NCI-H510A (cell line): ENCODE data around the gene FMNL1.

Experiments
- DNase-seq: peaks from one replicate; lab custom pipeline; 2025; lab: John Stamatoyannopoulos, UW

FMNL1 gene

GRCh38 chr17:45222289-45222995 lies 757 bp downstream of the FMNL1 start:
- no peak for DNase-seq

DNA sequence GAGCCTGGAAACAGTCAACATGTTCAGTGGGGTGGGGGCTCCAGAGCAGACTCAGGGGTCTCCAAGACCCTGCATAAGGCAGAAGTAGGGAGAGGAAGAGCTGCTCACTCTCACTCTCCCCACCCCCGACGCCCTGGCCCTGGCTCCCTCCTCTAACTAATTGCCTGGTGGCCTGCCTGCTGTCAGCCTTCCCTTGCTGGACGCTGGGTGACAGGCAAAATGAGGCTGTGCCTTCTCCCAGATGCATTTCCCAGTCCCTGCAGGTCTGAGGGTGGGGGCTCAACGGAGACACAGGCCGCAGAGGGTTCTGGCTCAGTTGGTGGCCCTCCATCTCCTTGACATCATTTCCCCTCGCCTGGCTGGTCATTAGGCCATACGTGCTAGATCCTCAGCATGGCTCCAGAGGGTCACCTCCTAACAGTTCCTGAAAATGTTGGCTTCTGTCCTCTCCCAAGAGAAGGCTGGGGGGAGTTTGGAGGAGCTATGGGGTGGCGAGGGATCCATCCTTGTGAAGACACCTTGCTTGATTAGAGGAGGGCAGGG lies 1.4 kb downstream of the FMNL1 start:
- no peak for DNase-seq

GRCh38 chr17:45223539-45224528 lies 2.1 kb downstream of the FMNL1 start:
- no peak for DNase-seq

GRCh38 chr17:45224671-45225050 lies 3.0 kb downstream of the FMNL1 start:
- DNase-seq = no peak

DNA sequence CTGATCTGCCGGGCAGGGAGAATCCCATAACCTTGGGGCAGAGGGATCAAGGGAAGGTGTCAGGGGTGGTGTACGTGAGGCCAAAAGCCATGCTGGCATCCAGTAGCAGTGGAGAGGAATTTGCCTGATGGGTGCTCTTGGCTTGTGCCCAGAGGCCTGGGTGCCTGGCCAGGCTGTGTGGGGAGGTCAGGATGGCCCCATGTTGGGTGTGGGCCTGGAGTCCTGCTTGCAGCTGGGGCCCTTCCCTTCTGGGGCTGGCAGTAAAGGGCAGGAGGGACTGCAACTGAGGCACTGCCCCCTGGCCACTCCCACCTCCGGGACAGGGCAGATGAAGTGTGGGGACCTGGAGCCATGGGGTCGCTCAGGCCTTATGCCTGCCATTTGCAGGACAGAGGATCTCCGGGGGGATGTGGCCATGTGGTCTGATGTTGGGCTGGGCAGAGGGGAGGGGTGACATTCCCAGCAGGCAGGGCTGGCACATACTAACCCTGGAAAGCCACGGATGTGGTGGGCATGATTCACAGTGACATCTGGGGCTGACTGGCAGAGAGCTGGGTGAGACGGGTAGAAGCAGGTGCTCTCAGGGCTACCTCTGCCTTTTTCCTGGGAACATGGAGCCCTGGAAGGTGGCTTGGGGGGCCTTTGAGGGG lies 3.5 kb downstream of the FMNL1 start:
- no peak for DNase-seq

DNA sequence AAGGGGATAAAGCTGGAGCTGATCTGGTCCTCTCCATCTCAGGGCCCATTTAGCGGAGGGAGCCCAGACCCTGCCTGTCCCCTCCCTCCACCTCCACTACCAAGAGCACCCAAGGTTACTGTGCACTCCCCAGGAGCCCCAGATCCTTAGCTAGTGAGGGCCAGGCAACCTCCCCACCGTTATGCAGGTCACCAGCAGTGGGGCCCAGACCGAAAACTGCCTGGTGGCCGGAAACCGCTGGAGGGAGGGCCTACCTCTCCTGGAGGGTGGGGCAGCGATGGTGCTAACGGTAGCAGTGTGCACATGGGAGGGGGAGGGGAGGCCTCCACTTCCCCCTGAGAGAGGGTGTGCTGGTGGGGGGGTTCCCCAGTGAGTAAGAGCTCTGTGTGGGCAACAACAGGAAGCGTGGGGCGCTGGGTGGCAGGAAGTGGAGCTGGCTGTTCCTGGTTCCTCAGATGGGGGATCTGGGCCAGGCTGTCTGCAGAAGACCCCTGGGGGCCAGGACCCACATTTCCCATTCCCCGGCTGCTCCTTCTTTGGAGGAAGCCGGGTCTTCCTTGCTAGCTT lies 4.4 kb downstream of the FMNL1 start:
- no peak for DNase-seq

DNA sequence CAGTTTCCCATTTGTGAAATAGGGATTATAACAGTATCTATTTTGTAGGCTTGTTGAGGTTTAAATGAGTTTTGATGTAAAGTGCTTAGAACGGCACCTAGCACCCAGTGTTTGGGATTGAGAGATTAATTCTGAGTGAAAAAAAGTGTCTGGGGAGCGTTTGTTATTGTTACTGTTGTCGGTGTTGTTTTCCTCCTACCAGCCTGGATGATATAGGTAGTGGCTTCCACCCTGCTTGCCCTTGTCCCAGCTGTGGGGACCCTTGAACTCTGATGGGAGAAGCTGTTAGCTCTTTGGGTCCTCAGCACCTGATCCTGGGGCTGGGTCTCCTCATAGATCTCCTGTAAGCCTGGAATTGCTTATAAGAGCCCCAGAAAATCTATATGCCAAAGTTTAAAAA lies 4.9 kb downstream of the FMNL1 start:
- no peak for DNase-seq

GRCh38 chr17:45227101-45227925 lies 5.6 kb downstream of the FMNL1 start:
- no peak for DNase-seq

DNA sequence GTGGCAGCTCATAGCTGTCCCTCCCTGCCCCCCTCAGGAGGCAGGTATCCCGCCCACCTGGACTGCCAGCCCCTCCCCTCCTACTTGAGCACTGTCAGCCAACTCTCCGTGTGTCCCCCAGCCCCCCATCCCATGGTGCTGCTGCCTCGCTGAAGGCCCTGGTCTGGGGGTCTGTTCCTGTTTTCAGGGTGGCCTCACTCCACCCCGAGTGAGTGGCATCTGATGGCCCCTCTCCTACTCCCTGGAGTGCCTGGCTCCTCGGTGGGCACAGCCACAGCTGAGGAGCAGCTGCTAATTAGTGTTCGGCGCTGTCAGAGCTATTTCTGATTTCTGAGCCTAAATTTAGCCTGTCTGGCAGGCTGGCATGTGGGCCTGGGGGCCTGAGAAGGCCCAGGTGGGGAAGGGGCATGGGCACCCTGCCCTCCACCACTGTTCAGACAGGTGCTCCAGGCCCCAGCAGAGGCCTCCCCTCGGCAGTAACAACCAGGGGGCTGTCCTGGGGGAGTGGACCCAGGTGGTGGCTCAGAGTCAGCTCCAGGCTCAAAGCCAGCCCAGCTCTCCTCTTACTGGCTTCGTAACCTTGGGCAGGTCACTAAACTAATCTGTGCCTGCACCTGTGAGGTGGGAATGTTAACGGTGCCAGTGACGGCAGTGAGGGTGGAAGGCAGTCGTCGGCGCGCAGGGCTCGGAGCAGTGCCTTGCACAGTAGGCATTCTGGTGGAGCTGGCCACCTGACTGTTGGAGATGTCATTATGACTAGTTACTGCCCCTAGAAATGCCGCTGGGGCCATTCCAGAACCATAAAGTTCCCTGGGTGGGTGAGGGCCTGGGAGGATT lies 6.5 kb downstream of the FMNL1 start:
- no peak for DNase-seq

DNA sequence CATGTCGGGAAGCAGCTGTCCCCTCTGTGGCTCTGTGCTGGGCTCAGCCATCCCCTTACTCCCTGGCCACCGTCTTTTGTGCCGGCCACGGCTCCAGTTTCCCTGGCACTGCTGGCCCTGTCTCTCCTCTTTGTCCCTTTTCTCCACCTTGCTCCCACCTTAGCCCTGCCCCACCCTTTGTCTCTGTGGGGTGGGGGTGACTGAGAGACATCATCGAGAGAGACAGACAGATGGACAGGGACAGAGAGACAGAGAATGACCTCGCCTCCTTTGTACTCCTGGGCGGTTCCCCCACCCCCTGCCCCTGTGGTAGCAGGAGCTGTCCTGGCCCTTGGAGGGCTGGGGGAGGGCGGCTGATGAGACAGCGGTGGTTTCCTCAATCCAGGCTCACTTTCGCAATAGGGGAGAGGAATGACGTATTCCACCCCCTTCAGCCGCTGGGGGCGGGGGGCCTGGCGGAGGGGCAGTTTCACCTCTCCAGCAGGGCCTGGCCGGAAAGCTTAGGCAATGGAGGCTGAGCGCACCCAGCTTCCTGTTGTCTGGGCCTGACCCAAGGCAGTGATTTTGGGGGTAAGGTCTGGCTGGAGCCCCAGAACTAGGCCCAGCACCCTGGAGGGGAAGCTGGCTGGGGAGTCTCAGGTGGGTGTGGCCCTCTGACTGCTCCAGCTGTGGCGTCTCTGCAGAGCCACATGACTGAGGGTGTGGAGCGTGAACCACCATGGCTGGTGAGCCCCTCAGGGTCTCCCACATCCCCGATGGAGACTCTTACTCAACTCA lies 7.3 kb downstream of the FMNL1 start:
- no peak for DNase-seq

- no peak for DNase-seq
These were observed 8.2 kb downstream of the FMNL1 start for GRCh38 chr17:45229681-45230409.

- DNase-seq = no peak
These were observed 8.7 kb downstream of the FMNL1 start for GRCh38 chr17:45230410-45230786.

DNA sequence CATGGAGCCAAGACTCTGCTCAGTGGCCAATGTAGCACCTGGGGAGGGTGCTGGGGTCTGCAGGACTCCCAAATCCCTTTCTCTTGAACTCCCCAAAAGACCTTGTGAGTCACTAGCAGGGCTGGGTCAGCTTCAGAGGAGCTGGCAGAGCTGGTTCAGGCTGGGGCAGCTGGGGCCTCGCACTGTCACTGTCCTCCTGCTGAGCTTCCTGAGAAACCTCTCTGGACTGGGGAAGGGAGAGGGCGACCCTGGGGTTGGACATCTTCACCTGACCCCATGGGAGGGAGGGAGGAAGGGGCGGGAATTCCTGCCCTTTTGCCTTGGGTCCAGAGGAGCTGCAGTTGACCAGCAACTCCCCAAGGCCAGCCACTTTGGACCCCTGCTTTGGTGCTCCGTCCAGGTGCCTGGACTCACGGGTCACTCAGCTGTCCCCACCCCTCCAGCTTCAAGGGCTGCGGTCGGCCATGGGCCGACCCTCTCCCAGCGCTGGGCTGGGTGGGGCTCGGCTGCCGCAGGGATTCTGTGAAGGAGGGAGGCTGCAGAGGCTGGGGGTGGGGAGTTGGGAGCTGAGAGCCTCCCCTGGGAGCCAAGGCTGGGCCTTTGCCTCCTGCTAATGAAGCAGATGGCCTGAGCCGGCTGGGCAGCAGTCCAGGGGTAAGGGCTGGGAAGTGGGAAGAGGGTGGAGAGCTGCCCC lies 9.2 kb downstream of the FMNL1 start:
- DNase-seq = no peak

GRCh38 chr17:45231481-45232116 lies 9.9 kb downstream of the FMNL1 start:
- DNase-seq = no peak

- DNase-seq = no peak
These were observed 11.1 kb downstream of the FMNL1 start for GRCh38 chr17:45232514-45233422.

- no peak for DNase-seq
These were observed 11.8 kb downstream of the FMNL1 start for GRCh38 chr17:45233423-45233924.
